ENCODE results near the gene FAM228B.
"Not testable (repeated sequence)": the region's sequence is repeated elsewhere in the genome, so short reads cannot be mapped to it uniquely, and the experiment has no call there.

Gene FAM228B

GRCh38 chr2:24102677-24103076 lies 20.6 kb upstream of the FAM228B start:
- DNase-seq (ENCODE audit: low read depth) = no peak

- no peak for DNase-seq (ENCODE audit: low read depth)
Measured at GRCh38 chr2:24104110-24104650, 19.1 kb upstream of the FAM228B start.

GRCh38 chr2:24104906-24105305 lies 18.4 kb upstream of the FAM228B start:
- DNase-seq (ENCODE audit: low read depth) = no peak

- DNase-seq (ENCODE audit: low read depth) = no peak
Measured at GRCh38 chr2:24105816-24106215, 17.5 kb upstream of the FAM228B start.

GRCh38 chr2:24106786-24107185 lies 16.5 kb upstream of the FAM228B start:
- no peak for DNase-seq (ENCODE audit: low read depth)

- no peak for DNase-seq (ENCODE audit: low read depth)
Measured at GRCh38 chr2:24107336-24107735, 15.9 kb upstream of the FAM228B start.

GRCh38 chr2:24109431-24109830 lies 13.8 kb upstream of the FAM228B start:
- DNase-seq (ENCODE audit: low read depth) = not testable (repeated sequence)

- no peak for DNase-seq (ENCODE audit: low read depth)
Measured at GRCh38 chr2:24110660-24111303, 12.5 kb upstream of the FAM228B start.

GRCh38 chr2:24111407-24111901 lies 11.8 kb upstream of the FAM228B start:
- DNase-seq (ENCODE audit: low read depth) = no peak

- no peak for DNase-seq (ENCODE audit: low read depth)
Measured at GRCh38 chr2:24115057-24115456, 8.2 kb upstream of the FAM228B start.

GRCh38 chr2:24117902-24118301 lies 5.4 kb upstream of the FAM228B start:
- no peak for DNase-seq (ENCODE audit: low read depth)

- no peak for DNase-seq (ENCODE audit: low read depth)
Measured at GRCh38 chr2:24121066-24121465, 2.2 kb upstream of the FAM228B start.

GRCh38 chr2:24121469-24121868 lies 1.8 kb upstream of the FAM228B start:
- no peak for DNase-seq (ENCODE audit: low read depth)

GRCh38 chr2:24122366-24123194 lies 689 bp upstream of the FAM228B start:
- no peak for DNase-seq (ENCODE audit: low read depth)

GRCh38 chr2:24123922-24124580 lies 782 bp downstream of the FAM228B start:
- DNase-seq (ENCODE audit: low read depth) = no peak

GRCh38 chr2:24125956-24126355 lies 2.7 kb downstream of the FAM228B start:
- DNase-seq (ENCODE audit: low read depth) = no peak

GRCh38 chr2:24132543-24132942 lies 9.3 kb downstream of the FAM228B start:
- no peak for DNase-seq (ENCODE audit: low read depth)

GRCh38 chr2:24140305-24140704 lies 17.0 kb downstream of the FAM228B start:
- peak; percentile 18 for DNase-seq (ENCODE audit: low read depth)

GRCh38 chr2:24147364-24147763 lies 24.1 kb downstream of the FAM228B start:
- no peak for DNase-seq (ENCODE audit: low read depth)

GRCh38 chr2:24152413-24153197 lies 29.3 kb downstream of the FAM228B start:
- DNase-seq (ENCODE audit: low read depth) = no peak

- DNase-seq (ENCODE audit: low read depth) = no peak
Measured at GRCh38 chr2:24153478-24153877, 30.2 kb downstream of the FAM228B start.

- DNase-seq (ENCODE audit: low read depth) = no peak
Measured at GRCh38 chr2:24158131-24158530, 34.9 kb downstream of the FAM228B start.

All from fibroblast of gingiva (primary cell).